ENCODE measurements around the gene EFHC1.

- TF ChIP-seq REST (IDR thresholded peaks at IDR 0.05; ENCODE audit: insufficient read depth in 1 of 2, low read depth in 2 of 2, low read length in 2 of 2) (no peak), POLR2AphosphoS5 (IDR thresholded peaks at IDR 0.05; ENCODE audit: low read depth, low read length) (no peak), TAF1 (IDR thresholded peaks at IDR 0.05; ENCODE audit: borderline replicate concordance, insufficient read depth, low read length) (no peak), SIN3A (IDR thresholded peaks at IDR 0.05; ENCODE audit: borderline replicate concordance, insufficient read depth, low read length) (no peak)
Measured at GRCh38 chr6:52415917-52416628, 4.1 kb upstream of the EFHC1 start.
